ENCODE data around the gene SREBF1.

The SREBF1 gene

DNA sequence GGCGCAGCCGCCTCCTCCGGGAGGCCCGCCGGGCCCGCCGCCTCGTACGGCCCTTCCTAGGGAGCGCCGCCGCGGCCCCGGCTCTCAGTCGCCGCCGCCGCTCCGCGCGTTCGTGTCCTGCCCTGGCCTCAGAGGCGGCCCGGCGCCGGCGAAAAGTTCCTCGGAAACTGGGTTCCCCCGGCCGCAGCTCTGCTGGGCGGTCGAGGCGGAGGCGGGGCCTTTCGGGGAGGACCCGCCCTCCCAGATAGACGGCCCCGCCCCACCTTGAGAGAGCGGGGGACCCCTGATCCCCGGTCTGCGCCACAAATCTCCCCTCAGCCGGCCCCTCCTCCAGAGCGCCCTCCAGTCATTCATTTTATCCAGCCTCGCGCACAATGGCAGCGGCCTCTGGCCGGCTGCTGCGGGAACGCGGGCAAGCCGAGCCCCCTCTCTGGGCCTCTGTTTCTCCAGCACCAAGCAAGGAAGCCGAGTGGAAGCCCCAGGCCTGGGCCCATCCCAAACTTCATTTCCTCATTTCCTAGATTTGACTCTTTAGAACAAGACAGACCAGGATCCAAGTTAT is at the start of gene SREBF1:
Gene SREBF1 (minus strand): TSS at position 169 of the 562 bp plus-strand sequence. CDS start 169 bp downstream, outside the sequence.
- peak; percentile 41 for DNase-seq

DNA sequence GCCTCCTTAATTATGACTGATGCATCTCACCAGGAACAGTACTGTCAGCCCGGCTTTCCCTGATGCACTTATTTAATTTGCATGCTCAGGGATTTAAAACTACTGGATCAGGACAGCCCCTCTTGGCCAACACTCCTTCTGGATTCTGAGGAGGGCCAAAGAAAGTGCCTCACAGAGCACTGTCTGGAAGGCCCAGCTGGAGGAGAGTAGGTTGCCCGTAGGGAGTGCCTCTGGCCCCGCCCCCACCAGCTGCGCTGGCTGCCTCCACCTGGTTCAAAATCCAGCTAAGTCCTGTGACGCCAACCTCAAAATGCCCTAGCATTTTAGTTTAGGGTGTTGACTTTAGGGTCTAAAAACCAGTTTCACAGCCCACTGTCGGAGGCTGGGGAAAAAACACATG is 49.4 kb upstream of the SREBF1 start:
- no peak for DNase-seq

DNA sequence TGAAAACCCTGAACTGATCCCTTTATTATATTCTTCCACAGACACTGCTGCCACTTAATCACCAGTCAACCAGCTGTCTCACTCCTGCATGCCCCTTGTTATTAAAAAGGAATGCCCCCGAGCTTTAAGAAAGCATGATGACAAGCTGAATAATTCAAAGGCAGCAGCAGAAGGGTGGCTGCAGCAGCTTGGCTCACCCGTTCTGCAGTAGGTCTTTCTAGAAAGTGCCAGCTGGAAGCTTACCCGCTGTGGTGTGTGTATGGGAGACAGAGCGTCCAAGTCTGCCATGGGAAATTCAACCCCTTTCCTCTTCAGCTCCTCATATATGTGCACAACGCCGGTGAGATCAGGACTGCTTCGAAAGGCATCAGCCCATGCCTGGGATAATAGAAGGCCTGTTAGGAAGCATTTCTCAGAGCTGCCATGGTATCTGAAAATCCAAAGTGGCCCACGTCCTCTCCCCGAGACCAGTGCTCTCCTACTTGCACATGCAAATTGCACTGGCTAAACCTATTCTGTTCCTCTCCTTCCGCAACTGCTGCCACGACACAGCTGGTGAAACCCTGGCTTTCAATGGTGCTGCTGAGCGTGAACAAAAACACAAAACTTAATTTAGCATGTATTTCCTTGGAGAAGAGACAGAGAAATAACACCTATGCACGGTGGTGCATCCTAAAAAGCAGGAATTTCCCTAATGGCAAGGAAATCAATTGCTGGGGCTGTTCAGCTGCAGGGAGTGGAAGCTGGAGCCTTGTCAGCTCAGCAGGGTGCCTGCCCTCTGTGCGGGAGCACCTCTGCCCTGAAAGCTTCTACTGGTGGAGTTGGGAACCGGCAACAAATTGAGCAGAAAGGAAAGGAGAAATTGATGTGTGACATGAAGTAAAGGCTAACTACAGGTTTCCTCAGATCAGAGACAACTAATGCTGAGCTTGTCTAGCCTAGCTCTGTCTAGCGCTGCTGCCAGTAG is 47.9 kb upstream of the SREBF1 start:
- DNase-seq = no peak

DNA sequence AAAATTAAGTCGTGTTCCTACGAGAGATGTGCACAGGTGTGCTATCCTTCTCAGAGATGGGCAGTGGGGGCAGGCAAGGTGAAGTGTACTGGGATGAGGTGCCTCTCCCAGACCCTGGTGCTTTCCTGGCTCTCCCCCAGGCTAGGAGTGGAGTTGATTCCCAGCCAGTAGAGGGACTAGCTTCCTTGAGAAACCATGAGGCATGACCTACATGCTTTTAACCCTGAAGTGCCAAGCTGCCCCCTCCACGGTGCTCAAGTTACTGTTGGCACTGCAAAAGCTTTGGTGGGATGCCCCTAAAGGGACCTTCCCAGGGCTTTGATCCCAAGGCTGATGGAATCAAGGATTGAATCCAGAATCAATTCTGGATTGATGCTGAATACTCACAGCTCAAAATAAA is 47.0 kb upstream of the SREBF1 start:
- DNase-seq = no peak

DNA sequence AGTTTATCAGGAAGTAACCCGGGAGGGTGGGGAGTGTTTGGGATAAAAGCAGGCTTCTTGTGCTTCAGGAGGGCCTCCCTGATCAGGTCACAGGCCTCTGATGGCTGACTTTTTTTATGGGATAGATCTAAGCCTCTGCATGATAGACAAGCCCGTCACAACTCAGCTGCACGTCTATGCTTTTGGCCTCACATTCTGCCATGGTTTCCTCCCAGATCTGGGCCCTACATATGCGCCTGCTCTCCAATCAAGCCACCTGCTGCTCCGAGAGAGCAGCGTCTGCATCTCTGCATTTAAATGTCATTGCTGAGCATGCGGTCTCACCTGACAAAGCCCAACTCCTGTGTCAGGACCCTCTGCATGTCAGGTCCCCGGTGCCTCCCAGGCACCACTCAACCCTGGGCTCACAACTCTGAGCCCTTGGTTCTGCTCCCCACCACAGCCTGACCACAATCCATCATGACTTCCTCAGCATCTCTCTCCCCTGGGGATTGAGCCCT is 45.3 kb upstream of the SREBF1 start:
- no peak for DNase-seq

DNA sequence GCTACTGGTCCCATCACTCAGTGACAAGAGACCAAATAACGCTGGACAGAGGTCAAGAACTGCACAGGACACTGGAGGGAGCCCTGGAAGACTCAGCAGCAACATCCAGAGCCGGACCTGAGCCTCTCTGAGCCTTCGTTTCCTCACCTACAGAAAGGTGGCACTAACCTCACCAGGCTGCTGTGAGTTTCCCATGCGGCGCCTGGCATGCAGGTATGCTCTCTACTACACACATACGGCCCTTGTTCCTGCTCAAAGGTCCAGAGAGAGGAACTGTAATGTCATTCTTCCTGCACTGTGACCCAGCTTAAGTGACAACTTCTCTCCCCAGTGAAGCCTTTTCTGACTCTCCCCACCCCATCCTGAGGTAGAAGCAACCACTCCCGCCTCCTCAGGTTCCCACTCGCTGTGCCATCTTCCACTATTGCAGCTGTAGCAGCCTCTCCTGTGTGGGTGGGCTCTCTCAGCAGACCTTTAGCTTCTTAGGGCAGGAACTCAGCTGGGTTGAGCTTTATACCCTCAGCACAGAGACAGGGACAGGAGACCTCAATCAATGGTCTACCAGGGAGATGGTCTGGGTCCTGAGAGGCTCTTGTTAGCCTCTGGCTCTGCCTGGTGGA is 43.9 kb upstream of the SREBF1 start:
- no peak for DNase-seq

DNA sequence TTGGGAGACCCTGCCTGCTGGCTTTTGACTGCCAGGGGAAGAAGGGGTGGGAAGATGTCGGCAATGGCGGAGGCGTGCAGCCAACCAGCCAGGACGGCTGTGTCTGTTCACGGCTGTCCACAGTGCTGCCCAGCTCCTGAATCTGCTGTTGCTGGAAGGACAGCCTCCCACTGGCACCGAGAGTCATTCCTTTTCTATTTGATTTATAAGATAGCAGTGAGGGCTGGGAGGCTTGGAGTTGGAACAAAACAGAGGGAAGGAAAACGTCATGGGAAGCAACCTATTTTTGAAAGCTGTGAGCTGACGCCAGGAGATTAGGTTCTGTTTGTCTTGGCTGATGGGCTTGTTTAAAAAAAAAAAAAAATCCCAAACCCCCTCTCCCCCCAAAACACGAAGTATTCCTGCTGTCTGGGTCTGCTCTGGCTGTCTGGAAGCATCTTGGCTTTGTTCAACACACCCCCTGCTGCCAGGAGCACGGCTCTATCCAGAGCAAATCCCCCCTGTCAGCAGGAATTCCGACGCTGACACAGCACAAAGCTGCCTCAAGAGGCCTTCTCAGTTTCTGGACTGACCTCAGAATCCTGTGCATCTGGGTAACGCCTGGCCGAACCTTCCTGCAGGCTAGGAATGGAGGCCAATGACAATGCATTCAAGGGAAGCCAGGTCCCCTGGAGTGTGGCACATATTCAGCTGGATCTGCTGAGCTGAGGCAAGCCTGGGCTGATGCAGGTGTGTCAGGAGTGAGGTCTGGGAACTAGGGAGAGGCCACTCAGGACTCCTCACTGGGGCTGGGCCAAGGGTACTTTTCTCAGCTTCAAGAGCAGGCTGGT is 41.0 kb upstream of the SREBF1 start:
- no peak for DNase-seq

DNA sequence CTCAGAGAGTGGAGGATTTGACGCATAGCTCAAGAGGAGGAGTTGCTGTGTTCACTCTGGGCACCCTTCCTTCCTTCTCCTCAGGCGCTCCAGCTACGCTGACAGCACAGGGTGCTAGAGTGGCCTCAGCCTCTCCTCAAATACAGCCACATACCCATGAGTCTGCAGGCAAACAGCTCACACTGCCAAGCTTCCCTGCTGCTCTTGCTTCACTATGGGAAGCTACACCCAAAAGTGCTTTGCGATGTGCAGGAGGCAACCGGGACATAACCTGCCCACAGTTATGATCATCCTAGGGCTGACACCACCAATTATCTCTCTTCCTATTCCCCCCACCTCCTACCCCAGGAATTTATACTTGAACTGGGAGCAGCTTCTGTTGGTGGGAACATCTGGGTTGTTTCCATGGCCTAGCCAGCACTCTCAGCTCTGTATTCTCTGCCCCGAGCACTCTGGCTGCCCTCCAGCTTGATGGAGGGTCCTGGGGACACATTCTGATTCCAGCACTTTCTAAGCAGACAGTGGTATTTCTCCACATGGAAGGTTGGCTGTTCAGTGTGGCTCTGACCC is 40.3 kb upstream of the SREBF1 start:
- DNase-seq = no peak

DNA sequence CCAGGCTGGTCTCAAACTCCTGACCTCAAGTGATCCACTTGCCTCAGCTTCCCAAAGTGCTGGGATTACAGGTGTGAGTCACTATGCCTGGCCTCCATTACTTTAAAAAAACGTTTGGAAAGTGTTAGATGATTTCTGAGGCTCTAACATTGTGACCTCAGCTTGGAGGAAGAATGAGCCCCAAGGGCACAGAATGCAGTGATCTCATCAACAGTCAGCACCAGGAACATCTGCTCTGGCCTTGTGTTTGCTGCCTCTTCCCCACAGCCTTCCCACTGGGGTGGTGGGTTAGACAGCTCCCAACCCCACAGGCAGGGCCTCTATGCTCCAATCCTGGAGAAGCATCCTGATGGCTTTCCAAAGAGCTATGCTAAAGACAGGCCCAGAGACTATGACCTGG is 37.7 kb upstream of the SREBF1 start:
- DNase-seq = no peak

DNA sequence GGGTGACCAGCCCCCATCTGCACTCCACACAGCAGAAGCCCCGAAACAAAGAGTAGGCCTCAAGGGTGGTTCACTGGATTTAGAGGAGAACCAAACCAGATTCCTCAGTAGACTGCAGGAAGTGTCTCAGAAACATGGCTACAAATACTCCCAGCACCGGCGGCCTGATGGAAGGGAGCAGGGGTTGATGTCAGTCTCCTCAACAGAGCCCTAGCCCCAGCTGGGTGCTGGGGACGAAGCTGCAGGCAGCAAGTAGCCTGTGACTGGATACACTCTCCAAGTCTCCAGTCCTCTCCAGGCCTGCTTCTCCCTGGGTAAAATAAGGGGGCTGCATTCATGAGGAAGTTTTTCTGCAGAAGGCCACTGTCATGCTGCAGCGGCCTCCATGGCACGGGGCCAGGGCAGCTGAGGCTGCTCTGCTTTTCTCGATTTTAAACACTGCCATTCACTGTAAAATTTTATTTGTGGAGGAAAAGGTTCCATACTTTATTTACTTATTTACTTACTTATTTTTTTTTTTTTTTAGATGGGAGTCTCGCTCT is 36.7 kb upstream of the SREBF1 start:
- no peak for DNase-seq

DNA sequence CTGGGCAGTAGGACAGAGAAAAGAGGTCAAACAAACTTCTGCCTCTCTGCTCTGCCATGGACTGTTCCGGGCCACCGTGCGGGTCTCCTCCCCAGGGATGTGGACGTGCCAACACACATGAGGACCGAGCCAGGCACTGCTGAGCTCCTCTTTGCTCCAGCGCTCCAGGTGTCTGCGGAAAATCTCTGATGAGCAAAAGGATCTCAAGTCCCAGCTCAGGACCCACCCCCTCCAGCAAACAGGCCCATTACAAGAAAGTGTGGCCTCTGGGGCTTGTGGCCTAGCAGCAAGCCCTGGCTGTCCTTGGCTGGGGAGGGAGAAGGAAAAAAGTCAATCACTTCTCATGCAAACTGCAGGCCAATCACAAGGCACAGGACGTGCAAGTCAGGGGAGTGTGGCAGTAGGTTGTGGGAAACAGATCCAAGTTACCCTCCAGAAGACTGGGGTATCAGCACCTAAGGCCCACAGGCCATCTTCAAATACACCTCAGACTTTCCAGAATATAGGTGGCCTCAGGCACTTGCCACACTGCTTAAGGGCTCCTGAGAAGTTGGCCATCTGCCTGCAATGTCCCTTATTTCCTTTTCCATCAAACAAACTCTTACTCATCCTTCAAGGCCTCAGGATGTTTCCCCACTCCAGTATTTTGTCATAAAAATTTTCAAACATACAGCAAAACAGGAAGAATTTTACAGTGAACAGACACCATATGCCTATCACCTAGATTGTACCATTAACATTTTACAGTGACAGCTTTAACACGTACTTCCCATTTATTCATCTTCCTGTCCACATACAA is 36.0 kb upstream of the SREBF1 start:
- DNase-seq = no peak

DNA sequence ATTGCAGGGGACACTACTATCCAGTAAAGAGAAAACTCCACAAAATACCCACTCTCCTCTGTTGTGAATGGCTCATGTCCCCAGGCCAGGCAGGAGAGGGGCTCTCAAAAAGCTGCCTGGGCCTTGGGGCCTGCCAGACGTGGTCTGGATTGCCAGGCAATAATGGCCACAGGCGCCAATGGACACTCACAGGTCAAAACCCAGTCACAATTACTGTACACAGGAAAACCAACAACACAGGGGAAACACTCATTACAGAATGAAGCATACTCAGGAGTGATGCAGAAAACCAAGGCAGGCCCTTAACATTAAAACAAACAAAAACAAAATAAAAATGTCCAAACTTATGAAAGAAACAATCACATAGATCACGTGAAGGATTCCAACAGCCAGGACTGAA is 35.1 kb upstream of the SREBF1 start:
- DNase-seq = no peak

DNA sequence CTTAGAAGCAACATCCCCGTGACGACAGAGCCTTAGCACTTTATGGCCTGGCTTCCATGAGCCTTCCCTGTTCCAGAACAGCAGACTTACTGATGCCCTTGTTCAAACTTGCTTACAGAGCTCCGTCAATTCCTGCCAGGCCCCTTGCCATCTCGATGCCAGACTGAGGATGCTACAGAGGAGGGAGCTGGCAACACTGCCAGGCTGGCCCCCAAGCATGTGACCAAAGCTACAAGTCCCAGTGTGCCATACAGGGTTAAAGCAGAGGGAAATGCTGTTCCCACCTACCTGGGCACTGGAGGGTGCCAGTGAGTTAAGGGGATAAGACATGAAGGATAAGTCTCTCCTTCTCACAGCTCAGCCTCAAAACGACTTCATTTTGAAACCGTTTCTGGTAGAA is 33.5 kb upstream of the SREBF1 start:
- no peak for DNase-seq

DNA sequence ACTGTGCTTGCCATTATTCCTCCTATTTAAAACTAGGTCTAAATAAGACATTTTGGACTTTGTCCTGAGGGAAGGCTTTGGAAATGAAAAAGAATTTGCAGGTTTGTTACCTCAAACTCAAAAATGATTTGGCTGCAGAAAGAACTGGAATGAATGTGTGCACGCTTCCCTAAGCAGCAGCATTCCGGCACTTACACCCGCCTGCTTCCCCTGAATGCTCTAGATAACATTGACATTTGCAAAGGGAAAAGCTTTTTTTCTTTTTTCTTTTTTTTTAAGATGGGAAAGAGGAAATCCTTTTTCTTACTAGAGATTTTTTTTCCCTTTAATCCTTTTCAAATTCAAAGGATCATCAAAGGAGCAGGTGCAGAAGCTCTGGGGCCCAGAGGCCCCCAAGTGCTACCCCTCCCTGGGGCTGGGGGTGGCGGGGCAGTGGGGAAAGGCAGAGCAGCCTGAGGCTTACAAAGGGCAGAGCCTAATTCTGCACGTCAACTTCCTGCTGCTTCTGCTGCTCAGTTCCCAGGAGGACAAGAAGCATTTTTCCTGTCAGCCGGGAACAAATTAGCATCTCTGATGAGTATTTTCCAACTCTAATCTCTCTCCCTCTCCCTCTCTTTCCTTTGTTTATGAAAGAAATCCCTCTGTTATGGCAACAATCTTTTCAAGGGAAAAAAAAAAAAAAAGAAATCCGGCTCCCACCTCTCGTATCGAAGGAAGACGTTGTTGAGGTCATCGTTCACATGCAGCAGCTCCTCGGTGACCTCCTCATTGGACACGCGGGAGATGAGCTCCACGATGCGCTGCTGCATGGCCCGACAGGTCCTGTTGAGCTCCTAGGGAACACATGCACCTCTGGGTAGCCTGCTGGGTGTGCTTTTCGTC is 32.1 kb upstream of the SREBF1 start:
- DNase-seq = no peak

DNA sequence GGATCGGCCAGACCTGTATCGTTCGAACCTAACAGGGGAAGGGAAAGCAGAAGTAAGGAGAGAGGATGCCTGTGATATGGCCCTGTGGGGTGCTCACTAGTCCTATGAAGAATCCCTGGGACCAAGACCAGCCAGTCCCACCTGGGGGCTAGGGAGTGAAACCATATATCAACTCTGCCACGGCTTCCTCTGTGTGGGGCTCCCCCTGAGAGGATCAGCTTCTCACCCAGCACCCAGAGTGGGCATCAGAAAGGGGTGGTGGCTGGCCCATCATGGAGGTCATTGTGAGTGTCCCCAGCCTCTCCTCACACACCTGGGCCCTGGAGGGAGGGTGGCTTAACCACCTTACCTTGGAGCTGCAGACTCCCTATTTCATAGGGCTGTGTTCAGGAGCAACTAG is 30.1 kb upstream of the SREBF1 start:
- DNase-seq = no peak

DNA sequence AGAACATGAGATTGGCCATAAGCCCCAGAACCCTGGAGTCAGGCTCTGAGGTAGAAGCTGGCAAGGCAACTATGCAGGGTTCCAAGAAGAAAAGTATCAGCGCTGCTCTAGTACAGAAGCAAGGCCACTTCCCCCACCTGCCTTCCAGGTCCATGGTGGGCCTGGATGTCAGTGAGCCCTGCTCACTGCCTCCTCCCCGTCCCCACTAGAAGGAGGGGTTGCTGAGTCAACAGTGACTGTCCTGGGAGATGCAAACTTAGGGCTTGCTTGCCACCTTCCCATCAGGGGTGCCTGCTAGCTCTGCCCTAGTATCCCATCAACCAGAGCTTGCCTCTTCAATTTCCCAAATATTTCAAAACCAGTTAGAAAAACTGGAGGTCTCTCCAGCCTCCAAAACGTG is 29.6 kb upstream of the SREBF1 start:
- DNase-seq = no peak

DNA sequence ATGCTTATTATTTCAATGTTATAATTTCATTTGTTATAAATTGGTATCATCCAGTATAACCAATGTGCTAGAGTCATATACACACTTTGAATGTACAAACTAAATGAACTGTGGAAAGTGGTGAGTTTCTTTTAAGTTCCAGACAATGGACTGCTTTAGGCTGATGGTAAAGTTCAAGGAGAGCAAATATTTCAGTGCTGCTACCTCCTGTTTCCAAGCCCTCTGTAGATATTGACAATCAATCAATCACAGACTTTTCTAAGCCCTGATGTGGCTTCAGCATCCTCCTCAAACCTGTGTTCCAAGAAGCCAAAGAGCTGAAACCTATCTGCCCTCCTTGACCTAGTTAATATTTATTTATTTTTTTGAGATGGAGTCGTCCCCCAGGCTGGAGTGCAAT is 28.2 kb upstream of the SREBF1 start:
- DNase-seq = no peak

DNA sequence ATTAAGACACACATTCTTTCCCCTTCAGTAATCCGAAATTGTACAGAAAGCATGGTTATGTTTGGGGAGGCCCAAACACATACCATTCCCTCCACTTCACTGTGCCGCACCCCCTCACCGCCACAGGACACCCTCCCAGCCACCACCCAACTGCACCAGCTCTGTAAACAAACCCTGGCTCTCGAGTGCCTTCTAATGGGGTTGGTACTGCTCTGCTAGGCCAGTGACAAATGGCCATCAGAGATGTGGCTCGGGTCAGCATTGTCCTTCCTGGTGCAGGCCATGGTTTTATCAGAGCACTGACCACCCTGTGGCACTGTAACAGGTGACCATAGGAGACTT is 24.0 kb upstream of the SREBF1 start:
- DNase-seq = no peak

DNA sequence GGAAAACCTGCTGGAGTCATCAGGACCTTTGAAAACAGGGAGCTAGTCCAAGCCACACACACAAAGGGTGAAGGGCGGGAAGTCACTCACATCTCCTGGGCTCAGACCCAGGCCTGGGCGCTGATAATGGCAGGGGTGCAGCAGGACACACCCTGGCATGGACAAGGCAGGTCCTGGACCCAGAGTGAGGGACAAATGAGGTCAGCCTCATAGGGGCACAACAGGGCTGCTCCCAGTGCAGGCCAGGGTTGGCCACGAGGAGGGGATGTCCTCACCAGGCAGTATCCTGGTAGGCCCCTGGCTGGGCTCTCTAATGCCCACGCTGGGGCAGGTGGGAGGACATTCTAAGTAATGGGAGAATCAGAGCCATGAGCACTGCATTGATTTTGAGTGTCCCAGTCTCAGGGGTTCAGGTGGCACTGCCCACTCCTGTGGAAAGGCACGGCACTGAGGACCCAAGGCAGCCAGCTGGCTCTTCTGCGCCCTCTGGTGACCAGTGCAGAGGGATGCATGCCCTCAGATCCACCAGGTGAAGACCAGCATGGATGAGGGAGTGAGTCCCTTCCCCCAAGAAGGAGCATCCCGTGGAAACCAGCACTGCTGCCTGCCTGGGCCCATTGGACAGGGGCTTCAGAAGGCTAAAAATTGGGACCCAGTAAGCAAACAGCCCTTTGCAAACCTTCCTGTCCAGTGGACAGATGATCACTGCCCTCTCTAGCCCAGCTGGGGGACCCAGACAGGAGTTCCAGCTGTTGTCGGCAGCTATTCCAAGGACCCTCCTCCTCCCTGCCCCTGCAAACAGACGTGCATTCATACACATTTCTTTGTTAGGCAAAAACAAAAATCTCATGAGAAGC is 23.4 kb upstream of the SREBF1 start:
- DNase-seq = peak; percentile 62

Measured in activated CD4-positive, alpha-beta T cell treated with anti-CD3 and anti-CD28 coated beads for 1 hour (primary cell).